ENCODE data around the gene PRKCZ.
A peak's percentile ranks its signal among the peaks of the same experiment; 100 is the strongest.

The PRKCZ gene

DNA sequence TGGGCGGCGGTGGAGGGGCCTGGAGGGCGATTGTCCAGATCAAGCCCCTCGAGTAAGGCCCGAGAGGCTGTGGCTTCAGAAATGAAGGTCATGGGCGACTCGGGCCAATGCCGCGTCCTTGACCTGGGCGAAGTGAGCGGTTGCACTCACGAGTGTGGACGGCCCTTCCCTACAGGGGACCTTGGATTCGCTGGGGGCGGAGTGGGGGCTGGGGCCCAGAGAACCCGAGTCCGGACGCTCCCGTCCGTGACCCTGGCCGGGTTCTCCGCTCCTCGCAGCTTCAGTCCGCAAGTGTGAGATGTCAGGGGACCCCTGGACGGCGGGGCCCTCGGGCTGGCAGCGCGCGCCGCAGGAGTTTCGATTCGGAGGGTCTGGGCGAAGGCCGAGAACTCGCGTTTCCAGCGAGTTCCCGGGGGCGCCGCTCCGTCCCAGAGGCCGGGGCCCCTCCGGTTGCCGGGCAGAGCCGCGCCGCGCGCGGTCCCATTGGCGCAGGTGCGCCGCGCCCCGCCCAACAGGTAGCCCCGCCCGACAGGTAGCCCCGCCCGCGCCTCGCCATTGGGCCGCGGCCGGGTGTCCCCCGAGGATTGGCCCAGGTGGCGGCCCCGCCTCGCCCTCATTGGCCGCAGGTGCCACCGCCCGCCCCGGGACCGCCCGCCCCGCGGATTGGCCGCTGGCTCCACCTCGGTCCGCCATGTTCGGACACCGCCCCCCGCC, at the start of gene PRKCZ:
PRKCZ (plus strand) TSS at position 694 of the 714 bp plus-strand sequence. CDS start 220 bp downstream, outside the sequence.
- peak; percentile 92 to 93 for DNase-seq

DNA sequence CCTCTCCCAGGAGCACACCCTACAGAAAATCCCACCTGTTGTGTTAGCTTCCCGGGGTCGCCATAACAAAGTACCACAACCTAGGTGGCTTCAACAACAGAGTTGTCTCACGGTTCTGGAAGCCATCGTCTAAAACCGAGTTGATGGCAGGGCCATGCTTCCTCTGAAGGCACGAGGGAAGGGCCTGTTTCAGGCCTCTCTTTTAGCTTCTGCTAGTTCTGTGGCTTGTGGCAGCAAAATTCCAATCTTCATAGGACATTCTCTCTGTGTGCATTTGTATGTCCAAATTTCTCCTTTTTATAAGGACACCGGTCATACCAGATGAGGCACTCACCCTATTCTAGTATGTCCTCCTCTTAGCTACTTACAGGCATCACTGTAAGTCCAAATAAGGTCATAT, 49.8 kb upstream of the PRKCZ start:
- DNase-seq = no peak

DNA sequence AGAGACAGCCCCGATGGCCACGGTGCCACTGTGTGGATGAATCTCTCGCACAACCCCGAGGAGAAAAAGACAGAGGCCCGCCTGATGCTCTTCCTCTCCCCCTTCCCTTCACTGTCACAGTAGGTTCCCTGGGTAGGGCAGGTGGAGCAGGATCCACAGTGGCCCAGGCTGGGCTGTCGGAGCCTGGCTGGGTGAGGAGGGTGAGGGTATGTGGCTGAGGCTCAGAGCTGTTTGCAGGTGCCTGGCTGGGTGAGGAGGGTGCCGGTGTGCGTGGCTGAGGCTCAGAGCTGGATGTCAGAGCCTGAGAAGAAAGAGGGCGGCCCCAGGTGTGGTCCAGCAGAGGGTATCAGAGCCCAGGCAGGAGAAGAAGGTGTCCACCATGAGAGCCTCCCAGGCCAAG, 49.4 kb upstream of the PRKCZ start:
- no peak for DNase-seq

DNA sequence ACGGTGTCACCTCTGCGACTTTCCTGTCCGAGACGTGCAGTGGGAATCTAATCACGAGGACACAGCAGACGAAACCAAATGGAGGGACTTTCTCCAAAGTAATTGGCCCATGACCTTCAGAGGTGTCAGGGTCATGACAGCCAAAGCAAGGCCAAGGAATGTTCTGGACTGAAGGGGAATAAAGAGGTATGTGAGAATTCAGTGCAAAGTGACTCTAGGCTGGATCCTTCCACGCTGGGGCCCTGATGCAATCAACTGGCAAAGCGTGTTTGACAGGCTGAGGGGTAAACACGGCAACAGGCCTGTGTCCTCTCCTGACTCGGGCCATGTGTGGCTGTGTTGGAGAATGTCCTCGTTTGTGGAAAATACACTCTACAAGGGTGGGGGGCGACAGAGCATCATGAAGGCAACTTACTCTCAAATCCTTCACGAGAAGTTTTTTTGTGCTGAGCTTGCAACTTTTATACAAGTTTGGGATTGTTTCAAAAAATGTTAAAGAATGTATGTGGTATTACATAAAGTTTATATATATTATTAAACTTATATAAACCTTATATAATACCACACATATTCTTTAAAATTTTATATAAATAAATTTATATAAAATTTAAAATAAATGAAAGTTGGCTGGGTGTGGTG, 48.3 kb upstream of the PRKCZ start:
- DNase-seq = no peak

DNA sequence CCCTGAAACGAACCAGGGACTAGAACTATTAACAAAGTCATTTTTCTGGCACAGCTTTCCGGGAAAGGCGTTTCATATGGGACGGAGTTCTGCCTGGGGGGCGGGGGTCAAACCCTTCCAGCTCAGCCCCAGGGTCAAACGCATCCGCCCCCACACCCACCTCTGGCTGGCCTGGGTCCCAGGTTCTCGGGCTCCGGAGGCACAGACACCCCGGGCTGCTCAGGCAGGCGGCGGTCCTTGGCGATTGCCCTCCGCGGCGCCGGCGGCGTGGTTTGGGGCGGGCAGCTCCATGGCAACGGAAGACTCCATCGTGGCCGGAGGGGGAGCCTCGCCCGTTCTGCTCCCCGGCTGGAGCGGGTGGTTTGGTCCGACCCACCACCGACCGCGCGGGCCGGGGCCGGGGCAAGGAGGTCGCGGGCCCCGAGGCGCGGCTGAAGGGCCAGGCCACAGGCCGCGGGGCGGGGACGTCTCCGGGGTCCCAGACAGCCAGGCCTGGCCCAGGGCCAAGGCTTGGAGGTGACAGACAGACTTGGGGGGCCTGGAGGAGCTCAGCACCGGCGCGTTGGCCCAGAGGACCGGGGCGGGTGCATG, 46.6 kb upstream of the PRKCZ start, which contains the start of gene CFAP74:
CFAP74 (minus strand) TSS at position 246 of the 591 bp plus-strand sequence. CDS start 12,830 bp downstream, outside the sequence.
- no peak for DNase-seq

DNA sequence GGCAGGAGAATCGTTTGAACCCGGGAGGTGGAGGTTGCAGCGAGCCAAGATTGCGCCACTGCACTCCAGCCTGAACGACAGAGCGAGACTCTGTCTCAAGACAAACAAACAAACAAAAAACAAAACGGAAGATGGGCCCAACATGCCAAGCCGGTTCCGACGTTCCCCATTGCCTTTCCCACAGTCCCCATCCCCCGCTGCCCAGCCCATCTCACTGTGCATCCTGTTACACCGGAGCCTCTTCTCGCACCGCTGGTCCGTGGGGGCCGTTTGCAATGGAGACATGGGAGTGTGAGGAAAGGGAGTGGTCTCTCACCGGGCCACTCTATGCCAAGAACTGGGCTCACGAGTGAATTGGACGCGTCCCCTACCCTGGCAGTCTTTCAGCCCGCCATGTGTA, 45.4 kb upstream of the PRKCZ start:
- DNase-seq = no peak

DNA sequence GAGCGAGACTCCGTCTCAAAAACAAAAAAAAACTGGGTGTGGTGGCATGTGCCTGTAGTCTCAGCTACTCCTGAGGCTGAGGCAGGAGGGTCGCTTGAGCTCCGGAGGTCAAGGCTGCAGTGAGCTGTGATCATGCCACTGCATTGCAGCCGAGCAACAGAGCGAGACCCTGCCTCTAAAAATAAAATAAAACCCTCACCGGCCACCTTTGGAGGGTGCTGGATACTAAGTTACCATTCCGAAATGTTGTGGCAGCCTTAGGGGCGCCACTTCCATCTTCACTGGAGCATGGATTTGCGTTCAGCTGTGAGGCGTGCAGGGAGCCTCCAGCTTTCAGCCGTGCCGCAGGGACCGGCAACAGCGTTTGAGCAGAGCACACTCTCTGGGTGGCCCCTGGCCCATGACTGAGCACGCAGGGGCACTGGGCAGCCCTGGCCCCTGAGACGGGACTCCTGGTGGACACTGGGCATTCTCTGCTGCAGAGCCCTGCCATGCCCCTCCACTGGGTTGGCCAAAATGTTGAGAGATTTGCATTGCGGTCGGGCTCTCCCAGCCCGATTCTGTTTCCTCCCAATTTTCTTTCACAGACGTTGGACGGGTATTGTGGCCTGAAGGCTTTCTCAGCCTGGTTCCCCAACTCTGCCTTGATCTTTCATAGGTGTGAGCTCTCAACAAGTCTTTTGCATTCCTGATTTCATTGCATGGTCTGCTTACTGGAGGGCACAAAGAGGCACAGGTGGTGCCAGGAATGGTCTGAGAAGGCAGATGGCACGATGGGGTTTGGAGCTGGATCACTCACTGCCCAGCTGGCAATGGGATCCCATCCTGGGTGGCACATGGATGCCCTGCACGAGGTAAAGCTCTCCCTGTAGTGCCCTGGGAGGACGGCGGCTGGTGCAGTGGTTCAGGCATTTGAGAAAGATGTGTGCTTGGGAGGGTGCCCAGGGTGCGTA, 40.8 kb upstream of the PRKCZ start:
- DNase-seq = no peak

DNA sequence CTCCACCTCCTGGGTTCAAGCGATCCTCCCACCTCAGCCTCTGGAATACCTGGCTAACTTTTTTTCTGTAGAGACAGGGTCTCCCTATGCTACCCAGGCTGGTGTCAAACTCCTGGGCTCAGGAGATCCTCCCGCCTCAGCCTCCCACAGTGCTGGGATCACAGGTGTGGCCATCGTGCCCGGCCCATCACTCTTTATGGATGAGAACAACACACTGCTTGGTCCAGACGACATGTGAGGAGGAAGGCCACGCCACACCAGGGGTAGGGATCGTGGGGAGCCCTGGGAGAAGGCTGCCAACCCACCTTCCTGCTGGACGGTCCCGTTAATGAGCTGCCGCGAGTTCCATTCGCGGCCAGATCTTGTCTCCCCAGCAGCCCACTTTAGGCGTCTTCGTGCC, 36.0 kb upstream of the PRKCZ start:
- DNase-seq = no peak

DNA sequence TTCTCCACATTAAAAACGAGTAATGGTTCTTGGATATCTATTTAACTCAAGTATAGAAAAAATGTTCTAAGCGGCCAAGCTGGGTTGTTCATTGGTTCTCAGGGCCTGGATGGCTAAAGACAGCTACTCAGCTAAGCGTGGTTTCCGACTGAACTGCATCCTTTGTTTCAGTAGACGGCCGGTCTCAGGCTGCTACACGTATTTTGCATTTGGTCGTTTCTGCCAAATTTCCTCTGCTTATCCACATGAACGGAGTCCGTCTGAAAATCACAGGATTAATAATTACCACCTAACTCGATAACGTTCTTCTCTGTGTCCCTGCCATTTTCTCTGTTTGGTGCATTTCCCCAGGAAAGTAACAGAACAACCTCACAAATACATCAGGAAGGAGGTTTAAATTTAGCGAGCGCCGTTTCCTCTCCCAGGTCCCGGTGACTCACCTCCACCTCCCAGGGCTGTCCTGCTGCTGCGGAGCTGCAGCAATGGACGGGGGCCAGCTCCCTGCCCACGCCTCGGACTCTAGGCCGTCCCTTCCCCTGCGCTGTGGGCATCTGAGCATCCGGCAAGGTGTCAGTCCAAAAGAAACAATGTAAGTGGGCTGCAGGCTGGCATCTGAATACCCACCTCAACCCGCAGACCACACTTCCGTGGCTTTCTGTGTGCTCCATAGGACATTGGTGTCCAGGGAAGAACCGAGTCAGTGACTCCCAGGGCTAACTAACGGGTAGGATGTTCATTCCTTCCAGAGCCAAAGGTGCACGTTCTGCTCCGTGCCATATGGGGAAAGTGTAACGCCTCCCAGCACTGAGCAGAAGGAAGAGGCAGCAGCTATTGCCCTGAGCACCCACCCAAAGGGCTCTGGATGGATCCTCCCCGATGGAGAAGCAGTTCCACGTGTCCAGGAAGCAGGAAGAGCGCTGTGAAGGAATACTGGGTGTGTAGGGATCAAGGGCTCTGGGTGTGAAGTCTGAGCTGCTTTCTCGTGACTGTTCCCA, 35.2 kb upstream of the PRKCZ start:
- DNase-seq = no peak

DNA sequence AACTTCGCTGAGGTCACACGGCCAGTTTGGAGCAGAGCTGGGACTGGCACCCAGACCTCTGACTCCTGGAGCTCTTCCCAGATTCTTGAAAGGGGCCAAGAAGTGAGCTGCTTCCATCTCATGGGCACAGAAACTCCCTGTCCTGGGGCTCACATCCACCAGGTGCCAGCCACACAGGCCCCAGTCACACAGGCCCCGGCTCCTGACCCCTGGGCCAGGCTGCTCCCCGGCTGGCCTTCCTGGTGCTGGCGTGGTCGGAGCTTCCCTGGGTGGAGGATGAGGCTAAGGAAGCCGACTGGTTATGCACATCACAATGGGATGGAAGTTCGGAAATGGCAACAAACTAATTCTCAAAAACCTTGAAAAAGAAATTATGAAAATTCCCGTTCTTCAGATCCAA, 34.1 kb upstream of the PRKCZ start:
- no peak for DNase-seq

DNA sequence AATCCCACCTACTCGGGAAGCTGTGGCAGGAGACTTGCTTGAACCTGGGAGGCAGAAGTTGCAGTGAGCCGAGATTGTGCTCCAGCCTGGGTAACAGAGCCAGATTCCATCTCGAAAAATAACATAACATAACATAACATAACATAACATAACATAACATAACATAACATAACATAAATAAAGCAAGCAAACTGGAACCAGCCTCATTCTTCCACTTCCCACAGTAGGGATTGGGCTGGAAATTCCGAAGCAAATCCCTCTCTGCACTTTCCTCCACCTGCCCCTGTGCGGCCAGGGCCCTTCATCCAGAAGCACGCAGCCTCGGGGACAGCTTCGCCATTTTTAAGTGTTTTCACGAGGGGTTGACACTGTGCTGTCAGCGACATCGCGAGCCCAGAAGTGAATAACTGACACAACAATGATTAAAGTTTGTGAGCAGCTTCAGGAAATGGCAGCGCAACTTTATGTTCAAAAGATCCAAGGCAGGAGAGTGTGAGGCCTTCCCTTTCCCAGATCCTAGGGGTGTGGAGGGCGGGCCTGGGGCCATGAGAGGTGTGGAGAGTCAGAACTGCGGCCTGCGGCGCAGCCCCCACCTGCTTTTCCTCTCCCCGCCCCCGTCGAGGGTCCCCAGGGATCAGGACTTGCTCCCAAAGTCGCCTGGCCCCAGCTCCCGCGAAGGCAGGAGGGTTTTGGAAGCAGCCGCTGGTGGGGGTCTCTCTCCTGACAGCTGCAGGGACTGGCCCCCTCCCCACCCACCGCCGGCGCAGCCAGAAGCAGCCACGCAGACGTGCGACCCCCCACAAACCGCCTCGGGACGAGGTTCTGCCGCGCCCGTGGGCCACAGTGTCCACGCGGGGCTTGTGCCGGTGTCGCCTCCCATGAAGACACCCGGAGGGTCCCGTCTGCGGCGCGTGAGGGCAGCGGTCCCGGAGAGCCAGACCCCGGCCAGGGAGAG, 31.7 kb upstream of the PRKCZ start:
- DNase-seq = no peak

DNA sequence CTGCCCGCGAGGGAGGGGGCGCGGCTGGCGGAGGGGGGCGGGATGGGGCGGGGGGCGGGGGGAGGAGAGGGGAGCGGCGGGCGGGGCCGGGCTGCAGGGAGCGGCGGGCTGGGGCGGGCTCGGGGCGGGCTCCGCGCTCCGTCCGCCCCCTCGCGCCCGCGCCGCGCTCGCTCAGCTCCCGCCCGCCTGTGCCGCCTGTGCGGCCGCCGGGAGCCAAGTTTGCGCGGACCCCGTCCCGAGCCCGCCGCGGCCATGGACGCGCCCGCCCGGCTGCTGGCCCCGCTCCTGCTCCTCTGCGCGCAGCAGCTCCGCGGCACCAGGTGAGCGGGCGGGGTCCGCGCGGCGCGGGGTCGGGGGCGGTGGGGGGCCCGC, 31.1 kb upstream of the PRKCZ start, which contains the start of gene GABRD:
GABRD (plus strand) TSS at position 174 of the 372 bp plus-strand sequence; CDS start at position 253, 79 bp downstream.
- DNase-seq = no peak

DNA sequence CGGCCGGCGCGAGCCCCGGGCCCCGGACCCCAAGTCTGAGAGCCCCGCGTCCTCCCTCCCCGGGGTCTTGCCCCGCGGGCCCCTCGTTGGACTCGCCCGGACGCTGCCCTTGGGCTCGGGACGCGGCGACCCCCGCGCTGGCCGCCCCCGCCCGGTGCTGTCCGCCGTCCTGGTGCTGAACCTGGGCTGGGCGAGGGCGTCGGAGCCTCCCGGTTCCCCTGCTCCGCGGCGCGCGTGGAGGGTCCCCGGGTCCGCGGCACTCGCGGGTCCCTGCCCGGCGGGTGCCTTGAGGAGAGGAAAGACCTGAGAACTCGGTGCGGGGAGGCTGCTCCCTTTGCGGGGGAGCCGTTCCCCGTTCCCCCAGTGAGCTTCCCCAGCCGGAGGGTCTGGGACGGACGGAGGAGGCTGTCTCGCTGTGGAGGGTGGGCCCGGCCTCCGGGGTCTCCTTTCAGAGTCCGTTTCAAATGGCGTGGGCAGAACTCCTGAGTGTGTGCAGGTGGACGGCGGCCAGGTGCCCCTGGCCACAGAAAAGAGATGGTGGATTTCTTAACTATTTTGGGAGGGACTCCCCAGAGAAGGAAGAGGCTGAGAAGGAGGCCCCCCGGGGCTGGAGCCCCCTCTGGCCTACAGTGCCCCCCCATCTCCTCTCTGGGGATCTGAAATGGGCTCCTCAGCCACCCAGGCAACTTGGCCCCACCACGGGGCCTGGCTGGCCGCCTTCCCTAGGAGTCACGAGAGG, 30.5 kb upstream of the PRKCZ start:
- DNase-seq = no peak

DNA sequence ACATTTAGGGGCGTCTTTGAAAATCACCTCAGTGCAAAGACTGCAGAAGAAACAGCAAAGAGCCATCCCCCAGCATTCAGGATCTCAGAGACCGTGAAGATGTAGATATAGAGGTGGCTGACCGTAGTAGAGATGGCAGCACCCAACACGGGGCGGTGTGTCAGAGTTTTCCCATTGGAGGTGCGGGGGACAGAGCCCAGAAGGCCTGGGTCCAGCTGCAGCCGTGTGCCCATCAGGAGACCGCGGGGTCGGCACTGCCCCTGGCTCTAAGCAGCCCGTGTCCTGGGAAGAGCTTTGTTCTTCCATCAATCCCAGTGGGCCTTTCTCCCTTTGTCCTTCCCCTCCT, 29.9 kb upstream of the PRKCZ start:
- no peak for DNase-seq

DNA sequence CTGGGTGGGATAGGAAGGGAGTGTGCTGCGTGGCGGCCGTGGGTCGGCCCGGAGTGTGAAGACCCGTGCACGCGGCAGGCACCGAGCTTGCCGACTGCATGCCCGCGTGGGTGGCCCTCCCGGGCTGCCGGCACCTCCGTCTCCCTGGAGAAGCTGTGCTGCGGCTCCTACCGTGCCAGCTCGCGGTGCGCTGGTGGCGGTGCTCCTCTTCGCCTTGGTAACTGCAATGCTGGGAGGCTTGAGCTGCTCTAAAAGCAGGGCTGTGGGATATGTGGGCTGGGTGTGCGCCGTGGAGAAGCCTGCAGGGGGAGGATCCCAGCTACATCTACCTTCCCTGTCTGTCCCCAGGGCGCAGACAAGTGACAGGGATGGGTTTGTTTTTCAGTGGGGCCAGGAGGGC, 28.7 kb upstream of the PRKCZ start:
- no peak for DNase-seq

DNA sequence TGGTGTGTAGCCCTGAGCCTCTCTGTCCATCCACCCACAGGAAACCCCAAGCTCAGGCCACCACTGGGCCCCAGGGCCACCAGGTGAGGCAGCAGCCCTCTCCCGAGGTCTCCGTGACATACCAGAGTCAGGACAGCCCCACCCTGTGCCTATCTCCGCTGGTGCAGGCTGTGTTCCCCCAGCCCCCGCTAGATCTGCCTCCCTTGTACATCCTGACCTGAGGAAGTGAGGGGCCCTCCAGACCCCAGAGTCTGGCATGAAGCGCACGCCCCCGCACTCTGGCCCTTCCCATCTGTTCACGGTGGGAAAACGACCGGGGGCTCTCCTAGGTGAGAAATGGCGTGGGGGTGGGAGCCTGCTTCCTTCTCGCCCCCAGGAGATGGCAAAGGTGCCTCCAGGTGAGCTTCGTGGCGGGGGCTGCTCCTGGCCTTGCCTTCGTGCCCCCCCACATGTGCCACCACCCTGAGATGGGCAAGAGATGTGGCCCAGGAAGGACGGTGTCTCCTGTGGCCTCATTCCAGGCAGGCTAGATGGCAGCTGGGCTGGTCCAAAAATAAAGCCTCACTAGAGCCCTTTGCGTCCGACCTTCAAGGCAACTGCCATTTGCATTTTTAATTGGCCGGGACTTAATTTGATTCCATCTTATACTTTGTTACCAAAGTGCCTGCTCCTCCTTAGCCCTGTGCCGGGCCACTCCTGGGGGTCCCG, 28.0 kb upstream of the PRKCZ start:
- DNase-seq = no peak

DNA sequence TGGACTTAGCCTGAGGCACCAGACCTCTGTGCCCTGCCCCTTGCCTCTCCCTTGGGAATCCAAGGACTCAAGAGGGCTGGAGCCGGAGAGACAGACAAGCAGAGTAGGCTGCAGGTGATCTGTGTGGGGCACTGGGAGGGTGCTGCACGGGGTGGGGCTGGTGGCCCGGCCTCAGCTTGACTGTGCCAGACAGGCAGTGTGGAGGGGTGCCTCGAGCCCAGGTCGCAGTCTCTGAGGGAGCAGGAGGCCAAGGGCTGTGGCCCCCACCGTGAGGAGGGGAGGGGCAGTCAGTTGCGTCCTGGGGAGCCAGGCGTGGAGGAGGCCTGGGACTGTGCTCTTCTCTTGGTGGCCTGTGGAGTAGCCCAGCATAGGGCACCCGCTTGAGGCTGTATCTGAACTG, 27.0 kb upstream of the PRKCZ start:
- DNase-seq = no peak

DNA sequence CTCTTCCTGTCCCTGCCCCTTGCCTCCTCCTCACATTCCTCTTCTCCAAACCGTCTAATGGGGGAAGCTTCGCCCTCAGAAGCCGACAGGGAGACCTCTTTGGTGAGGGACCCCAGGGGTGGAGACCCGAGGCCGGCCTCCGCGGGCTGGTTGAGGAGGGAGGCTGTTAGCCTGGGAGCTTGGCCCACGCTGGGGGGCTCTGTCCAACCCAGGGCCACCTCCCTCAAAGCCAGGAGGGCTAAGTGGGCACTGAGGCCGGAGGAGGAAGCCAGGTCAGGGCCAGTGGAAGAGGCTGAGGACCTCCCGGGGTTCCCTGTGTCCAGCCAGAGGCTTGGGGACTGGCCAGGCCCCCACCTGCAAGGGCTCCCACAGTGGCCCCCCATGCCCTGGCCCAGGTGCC, 25.8 kb upstream of the PRKCZ start:
- no peak for DNase-seq

DNA sequence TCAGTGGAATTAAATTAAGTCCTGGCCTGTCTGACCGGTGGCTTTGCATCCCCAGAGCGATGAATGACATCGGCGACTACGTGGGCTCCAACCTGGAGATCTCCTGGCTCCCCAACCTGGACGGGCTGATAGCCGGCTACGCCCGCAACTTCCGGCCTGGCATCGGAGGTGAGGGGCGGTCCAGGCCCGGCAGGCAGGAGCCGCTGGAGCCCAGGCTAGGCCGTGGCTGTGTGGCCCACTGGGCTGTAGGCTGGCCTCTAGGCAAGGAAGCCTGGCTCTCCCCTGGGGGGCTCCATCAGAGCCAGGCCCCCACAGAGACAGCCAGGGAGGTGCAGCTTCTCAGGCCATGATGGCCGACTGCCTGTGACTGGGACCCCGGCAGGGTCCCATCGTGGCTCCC, 25.3 kb upstream of the PRKCZ start:
- DNase-seq = no peak
